Activated CD4-positive, alpha-beta T cell treated with anti-CD3 and anti-CD28 coated beads for 48 hours (primary cell): ENCODE data around the gene COL8A1.

ENCODE experiments used
- DNase-seq: peaks from one replicate; pipeline ENCODE4 v3.0.0-alpha.2; 2020

The COL8A1 gene

DNA sequence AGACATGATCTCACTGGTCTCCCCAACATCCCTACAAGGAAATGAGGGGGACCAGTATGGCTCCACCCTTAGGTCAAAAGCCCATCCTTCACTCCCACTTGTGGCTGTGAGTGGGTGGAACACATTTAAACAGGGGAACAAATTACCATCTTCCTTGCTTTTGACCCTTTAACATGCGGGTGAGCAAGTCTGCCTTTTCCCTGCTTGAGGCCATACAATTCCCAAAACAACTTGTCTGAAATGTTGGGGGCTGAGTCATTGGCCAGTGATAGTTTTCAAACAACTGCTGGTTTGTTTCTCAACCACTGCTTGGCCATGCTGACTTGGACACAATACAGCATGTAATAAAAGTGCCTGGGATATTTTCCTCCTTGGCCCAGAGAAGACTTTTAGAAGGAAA lies 39.6 kb downstream of the COL8A1 start:
- no peak for DNase-seq

DNA sequence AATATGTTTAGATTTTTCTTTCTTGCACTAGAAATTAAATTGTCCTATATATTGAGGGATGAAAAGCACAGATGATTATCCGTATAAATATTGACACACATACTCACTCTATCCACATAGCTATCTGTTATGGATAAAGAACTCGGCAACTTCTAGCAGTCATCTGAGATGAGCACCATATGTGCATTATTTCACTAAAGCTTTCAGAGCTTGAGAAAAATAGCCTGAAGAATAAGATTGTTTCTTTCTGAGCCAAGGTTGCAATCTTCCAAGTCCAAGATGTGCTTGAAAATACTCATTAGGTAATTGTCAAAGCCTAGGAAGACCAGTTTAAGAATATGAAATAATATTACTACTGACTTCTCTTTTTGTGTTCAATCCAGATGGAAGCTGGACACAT lies 40.5 kb downstream of the COL8A1 start:
- no peak for DNase-seq

DNA sequence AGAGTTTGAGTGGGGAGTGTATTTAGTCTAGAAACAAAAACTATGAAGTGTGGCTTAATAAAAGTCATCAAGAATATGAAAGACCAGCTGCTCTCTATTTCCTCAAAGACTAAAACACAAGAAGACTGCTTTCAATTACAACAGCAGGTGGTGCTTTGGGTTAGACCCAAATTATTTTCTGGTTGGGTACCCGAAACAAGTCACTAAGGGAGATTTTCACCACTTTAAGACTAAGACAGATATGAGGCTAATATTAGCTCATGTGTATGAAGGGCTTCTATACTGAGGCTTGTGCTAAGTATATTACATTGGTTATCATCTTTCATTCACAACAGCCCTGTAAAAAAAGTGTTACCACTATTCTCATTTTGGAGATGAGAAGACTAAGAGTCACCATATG lies 43.1 kb downstream of the COL8A1 start:
- DNase-seq = no peak

DNA sequence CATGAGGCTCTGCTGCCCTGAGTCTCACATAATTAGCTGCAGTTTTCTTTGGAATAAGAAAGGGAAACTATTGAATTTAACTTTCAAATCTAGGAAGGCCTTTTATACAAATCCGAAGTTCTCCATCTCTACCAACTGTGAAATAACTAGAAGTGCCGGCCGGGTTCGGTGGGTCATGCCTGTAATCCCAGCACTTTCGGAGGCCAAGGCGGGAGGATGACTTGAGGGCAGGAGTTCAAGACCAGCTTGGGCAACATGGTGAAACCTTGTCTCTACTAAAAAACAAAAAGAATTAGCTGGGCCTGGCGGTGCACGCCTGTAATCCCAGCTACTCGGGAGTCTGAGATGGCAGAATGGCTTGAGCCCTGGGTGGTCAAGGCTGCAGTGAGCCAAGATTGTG lies 43.6 kb downstream of the COL8A1 start:
- no peak for DNase-seq

DNA sequence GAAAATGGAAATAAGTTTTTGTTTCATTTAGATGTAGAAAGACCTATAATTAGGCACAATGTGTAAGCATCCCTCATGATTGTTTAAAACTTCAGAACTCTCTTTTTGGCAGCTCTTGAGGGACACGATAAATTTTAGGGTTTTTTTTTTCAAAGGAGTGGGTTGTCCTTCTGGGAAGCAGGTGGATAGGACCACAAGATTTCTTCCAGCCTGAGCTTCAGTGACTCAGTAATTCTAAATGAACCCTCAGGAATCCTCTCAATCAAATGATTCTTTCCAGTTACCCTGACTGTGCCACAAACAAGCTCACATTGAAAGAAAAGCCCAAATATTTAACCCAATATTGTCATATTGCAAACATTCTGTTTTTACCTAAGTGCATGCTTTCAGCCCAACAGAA lies 45.1 kb downstream of the COL8A1 start:
- DNase-seq = no peak

DNA sequence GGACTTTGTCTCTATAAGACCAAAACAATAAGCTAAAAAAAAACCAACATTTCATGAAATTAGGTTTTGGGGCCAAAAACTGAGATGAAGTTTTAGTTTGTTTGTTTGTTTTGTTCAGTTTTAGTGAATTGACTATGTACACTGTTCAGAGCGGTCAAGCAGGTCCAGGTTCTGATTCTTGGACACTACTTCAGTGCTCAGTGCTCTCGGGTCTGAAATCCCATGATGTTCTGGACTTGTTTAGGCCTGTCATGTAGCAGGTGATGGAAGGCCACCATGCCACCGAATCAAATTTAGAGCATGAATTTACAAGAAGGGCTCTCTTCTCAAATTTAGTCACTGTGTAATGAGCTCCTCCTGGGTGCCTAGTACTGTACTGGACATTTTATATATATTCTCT lies 45.5 kb downstream of the COL8A1 start:
- no peak for DNase-seq

DNA sequence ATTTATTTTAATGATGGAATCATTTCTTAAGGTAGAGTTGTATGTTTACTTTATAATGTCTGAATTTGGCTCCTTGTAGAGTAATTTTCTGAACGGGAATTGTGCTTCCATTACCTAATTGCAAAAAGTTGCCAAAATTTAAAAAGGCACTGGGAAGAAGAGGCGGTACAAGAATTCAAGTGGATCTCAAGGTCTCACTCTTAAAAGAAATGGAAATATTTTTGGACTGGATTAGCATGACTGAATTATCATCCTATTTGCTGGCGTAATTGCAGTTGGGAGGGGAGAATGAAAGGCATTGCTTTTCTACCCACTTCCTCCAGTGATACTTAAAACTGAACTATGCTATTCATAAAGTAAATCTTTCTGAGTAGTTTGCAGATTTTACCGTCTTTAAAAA lies 46.2 kb downstream of the COL8A1 start:
- no peak for DNase-seq

DNA sequence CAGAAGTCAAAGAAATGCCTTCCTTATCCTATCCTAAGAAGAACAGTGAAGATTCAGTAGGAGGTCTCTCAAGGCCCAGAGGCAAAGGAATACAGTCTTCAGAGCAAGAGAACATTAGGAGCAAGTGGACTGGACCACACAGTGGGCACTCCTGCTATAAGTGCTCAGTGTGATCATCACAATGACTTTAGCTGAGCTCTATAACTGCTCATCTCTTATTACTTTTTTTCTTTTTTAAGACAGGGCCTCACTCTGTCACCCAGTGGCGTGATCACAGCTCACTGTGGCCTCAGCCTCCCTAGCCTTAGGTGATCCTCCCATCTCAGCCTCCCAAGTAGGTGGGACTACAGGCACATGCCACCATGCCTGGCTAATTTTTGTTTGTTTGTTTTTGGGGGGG lies 48.1 kb downstream of the COL8A1 start:
- DNase-seq = no peak

DNA sequence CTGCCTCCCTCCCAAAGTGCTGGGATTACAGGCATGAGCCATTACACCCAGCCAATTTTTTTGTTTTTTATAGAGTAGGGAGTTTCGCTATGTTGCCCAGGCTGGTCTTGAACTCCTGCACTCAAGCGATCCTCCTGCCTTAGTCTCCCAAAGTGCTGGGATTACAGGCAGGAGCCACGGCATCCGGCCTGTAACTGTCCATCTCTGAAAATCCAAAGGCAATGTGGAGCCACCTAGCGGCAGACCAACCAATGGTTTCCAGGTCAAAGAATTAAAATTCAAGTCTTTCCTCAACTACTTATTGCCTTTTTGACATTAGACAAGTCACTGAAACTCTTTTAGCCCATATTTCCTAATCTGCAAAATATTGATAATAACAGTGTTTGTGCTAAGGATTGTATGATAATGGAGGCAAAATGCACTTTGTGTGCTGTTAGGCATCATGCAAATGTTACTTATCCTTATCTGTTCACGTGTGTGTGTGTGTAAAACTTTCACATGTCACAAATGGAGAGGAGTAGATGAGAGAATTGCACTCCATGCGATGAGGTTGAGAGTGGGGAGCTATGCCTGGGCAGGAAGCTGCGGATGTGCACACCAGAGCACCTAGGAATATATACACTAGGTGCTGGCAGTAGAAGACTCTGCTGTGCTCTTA lies 48.7 kb downstream of the COL8A1 start:
- peak; percentile 66 for DNase-seq

DNA sequence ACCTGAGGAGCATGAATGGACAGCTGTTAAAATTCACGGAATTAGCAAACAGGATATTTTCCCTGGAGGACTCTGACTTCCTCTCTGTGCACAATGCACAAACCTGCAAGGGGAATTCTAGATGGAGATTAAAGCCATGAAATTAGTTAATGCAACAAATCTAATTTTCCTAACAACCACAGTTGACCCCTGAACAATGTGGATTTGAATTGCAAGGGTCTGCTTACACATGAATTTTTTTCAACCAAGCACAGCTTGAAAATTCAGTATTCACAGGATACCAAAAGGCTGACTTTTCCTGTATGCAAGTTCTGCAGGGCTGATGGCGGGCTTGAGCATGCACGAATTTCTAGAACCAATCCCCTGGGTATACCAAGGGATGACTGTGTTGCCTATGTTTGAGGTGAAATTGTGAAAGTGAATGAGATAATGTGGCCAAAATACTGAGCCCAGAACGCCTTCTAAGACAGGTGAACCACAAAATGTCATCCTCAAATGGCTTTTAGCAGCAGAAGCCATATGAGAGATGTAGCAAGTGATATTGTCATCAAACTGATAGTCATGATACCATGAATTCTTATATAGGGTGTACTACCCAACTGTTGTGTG lies 52.5 kb downstream of the COL8A1 start:
- no peak for DNase-seq

DNA sequence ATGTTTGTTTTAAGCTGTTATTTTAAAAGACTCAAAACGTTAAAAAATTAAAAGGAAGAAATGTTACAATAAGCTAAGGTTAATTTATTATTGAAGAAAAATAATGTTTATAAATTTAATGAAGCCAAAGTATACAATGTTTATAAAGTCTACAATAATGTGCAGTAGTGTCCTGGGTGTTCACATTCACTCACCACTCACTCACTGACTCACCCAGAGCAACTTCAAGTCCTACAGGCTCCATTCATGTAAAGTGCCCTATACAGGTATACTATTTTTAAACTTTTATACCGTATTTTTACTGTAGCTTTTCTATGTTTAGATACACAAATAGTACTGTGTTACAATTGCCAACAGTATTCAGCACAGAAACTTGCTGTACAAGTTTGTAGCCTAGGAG lies 55.2 kb downstream of the COL8A1 start:
- no peak for DNase-seq

DNA sequence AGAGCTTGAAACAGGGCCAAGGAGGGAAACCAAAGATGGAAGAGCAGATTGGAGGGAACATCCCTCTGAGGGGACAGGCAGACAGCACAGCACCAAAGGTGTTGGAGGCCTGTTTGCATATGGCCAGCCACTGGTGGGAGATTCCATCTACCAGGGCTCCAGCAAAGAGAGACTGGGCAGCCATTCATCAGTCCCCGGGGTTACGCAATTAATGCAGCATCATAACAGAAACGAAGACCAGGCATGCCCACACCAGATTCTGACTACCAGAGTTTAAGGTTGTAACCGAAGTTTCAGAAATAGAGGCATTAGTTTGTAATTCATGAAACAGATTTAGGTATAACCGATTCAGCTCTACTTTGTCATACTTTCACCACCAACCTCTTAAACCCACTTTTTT lies 58.1 kb downstream of the COL8A1 start:
- no peak for DNase-seq

DNA sequence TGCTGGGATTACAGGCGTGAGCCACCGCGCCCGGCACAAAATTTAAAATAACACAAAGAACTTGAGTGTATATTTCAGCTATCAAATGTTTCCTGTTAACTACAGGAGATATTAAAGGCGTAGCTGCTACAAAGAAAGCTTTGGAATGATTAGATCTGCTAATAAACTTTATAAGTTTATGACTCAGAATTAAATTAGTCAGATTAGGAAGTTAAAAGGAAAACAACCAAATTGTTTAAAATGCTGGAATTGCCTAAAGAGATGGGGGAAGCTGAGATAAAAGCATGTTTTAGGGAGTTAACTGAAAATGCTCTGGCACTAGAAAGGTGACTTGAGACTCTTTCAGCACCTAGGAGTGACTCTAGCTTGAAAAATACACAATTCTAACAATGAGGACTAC lies 58.9 kb downstream of the COL8A1 start:
- no peak for DNase-seq

DNA sequence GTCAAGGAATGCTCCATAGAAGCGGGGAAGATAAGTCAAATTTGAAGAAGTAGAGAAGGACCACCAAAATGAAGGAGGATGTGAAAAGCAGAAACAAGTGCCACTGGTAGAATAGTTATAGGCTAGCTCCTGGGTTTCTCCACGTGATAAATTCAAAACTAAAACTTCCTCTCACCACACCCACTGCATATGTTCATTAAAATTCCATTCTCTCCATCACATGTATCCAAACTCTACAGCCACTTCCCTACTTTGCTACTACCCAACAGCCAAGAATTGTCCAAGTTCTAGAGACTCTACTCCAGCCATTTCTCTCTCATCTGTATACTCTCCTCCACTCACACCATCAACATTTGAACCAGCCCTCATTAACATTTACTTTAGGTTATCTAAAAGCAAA lies 60.5 kb downstream of the COL8A1 start:
- no peak for DNase-seq

DNA sequence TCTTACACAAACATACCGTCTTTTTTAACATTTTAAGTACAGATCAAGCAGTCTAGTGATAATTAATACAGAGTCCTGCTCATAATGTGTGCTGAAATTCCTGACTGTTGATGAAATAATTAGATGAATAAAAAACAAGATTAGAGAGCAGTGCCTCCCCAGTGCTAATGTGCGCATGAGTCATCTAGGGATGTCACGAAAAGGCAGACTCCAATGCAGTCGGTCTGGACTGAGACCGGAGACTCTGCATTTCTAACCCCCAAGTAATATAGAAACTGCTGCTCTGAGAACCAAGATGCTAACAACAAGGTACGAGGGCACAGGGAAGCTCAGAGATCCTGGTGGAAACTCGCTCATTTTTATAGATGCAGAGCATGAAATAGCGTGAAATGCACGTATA lies 61.4 kb downstream of the COL8A1 start:
- no peak for DNase-seq

DNA sequence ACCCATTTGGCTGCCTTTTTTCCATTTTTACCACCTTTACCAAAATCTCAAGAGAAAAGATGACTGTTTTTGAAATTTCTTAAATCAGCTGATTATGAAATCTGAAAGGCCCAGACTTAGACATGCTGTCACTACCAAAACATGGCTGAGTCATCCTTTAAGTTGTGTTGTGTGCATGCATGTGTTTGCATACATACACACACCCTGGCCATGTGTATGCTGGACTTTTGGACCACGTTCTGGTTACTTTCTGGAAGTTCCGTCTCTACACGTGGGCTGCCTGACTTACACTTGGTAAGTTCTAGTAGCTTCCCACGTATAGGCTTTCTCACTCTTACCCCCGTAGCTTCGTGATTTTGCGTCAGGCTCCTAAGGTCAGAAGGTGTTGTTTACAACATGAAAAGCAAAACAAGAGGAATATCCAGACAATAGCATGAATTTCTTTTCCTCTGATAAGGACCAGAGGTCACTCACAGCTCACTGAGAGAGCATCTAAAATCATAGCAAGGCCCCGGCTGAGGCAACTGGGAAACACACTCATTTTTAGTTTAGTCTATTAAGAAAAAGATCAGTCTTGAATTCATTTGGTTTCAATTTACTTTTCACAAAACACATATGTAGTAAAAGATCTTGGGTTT lies 62.4 kb downstream of the COL8A1 start:
- no peak for DNase-seq

DNA sequence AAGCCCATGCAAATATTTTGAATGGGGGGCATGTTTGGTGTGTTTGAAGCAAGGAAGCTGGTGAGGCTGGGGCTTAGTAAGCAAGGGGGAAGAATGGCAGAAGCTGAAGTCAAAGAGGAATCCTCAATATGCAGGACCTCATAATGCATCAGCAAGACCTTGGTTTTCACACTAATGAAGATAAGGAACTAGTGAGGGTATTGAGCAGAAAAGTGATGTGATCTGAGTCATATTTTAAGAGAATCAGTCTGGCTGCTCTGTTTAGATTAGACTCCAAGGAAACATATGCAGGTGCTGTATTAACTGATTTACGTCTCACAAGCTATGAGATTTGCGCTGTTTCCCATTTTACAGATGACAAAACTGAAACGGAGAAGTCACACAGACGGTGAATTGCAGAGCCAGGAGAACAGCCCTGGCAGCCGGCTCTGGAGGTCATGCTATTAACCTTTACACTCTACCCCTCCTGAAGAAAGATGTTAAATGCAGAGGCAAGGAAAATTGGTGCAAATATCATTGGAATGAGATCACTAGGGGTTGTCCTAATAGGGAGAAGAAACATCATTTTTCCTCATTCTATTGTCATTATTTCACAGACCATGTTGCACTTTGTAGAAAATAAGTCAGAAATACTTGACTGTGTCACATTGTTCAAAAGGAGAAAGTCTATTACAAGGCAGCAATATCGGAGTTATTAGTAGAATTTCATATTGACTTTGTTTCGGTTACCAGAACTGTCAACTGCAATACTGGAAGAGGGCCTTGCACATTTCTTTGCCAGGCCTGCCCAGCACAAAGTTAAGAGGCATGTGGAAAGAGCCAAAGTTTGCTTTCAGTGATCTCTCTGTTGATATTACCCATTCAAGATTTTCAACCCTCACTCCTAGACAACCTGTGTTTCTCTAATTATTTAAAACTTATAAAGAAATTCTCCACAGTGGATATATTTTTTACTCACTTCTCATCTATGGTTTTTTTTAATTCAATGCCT lies 64.9 kb downstream of the COL8A1 start:
- DNase-seq = no peak

DNA sequence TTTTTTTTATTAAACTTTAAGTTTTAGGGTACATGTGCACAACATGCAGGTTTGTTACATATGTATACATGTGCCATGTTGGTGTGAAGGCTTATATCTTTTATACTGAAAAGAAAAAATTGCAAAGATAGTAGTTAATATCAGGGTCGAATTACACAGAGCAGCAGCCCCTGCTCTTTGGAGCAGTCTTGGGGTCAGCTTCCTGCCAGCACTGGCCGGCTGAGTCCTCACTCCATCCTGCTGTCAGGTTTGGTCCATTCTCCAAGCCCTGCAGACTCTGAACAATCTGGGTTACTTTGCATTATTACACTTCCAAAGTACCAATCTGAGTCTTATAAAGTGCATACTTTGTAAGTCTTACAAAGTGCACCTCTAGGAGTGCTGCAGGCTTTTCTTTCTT lies 66.0 kb downstream of the COL8A1 start:
- DNase-seq = no peak

DNA sequence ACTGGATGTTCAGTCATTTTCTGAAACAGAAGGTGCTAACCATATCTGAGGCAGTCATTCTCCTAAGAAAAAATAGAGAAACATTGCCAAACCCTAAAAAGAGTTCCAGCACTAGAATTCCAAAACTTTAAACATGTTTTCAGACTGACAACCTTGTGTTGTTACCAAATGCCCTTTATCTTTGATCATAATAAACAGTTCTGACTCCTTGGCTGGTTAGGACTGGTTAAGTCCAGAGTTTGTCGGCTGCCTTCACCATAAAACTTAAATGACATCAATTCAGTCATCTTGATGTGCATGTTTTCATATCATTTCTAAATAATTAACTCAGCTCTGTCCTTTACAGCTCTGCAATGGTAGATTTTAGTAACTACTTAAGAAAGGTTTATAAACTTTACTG lies 68.0 kb downstream of the COL8A1 start:
- DNase-seq = no peak

DNA sequence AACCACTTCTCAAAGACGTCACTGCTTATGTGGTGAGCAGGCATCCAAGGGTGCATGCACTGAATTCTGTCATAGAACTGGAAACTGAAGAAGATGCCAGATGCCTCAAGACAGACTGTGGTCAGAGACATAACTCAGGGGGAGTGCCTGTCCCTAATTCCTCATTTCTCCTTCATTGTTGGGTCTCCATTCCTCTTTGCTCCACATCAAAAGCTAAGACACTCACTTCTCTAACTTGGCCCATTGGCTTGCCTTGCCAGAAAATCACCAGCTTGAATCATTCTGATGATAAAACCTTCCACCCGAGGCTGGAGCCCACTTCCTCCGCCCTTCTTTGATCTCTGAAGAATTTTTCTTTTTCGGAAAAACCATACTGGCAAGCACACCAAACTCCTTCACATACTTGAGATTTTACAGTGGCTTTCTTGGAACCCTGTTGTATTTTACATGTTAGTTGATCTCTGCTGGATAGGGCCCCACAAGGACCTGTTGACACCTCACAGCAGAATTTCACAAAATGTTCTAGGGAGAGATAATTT lies 69.9 kb downstream of the COL8A1 start:
- DNase-seq = no peak

DNA sequence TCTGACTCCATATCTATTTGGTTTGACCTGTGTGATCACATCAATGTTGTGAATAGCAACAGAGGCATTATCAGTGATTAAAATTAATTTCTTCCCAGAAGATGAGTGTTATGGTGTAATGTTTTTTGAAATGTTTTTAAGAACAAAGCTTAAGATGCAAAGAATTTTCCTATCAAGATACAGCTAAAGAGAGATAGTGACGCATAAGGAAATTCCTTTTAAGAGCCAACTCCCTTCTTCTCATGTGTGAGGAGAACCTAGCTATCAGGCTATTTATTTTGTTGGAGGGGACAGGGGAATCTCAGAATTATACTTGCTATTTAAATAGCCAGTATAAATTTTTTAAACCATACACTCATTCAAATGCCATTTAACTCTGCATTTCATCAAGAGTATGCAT lies 71.3 kb downstream of the COL8A1 start:
- no peak for DNase-seq

DNA sequence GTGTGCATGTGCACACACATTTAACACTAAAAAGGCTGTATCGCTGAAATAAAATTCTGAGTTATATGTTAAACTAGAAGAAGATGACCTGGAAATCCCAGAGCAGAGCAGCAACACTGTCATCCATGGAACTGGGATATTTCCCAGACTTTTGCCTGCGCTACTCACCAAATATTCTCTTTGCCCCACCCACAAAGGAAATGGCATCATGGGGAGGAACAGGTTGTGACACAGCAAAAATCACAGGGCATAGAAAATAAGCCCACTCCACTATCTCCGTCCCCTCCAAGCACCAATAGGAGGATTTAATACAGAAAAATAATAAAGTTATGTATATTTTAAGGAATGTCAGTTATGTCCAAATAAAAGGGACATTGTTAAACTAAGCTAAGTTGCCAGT lies 71.7 kb downstream of the COL8A1 start:
- DNase-seq = no peak

DNA sequence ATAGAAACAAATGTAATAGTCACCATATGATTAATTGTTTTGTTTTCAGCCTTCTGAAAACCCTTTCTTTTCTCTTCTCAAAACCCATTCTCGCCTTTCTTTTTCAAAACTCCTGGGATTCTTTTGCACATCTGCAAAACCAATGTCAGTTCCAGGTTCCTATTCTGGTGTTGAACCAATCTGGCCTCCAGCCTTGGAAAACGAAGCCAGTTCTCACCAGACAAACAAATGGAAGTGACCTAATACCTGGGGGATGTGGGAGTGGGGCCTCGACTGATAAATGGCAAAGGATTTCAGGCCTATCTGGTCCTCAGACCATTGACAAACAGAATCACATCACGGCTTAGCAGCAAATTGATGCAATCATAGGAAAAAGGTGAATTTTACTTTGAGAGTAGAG lies 73.0 kb downstream of the COL8A1 start:
- DNase-seq = no peak
